Measurements from ENCODE around the gene SRCAP.

SRCAP gene

DNA sequence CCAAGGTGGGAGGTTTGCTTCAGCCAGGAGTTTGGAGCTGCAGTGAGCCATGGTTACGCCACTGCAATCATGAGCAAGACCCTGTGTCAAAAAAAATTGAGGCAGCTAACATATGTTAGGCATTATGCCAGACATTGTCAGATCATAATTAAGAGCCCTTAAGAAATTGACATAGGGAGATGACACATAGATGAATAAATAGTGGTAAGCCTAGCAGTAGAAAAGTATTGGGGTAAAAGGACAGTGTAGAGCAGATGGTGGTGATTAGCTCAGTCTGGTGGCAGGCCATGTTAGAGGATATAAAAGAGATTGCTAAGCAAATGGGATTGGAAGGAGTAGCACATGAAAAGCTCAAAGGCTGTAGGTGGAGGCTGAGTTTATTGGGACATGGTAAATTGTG lies 22.6 kb downstream of the SRCAP start:
- no peaks in the 10 kb centered on the region for H3K9me3 ChIP-seq (ENCODE audit: control extremely low read depth in 1 of 5, control insufficient read depth in 4 of 5, insufficient read depth in 2 of 5, low read depth in 1 of 5, low read length in 4 of 5)
- peaks cover 26 to 87% (median 73%) of the 10 kb centered on the region in 4 experiments for H3K36me3 ChIP-seq (ENCODE audit: control insufficient read depth in 4 of 4, insufficient read depth in 4 of 4, low read length in 3 of 4)
- CTCF ChIA-PET = interaction anchor here (1.1 to 2.0 kb wide), 8 partner anchors 9 to 25 kb away, joined by 3 to 6 read pairs (median 4); partner anchors contain the start of gene SRCAP
- POLR2A ChIA-PET = no interaction called here
- H3K4me1 ChIP-seq (ENCODE audit: control extremely low read depth in 1 of 4, control insufficient read depth in 4 of 4, insufficient read depth in 4 of 4, low read length in 3 of 4) = peaks cover 0 to 4% (median 3%) of the 10 kb centered on the region in 4 experiments
- no peak for DNase-seq
- no peak overlapping the region for H3K4me3 ChIP-seq (ENCODE audit: control insufficient read depth in 1 of 7, extremely low read depth in 1 of 7, insufficient read depth in 4 of 7, low read depth in 2 of 7, low read length in 6 of 7)
- no peaks in the 10 kb centered on the region for H3K27me3 ChIP-seq (replicated peaks in 2 of 5; ENCODE audit: control insufficient read depth in 4 of 5, insufficient read depth in 5 of 5, low read length in 4 of 5)
- no peak overlapping the region for H3K27ac ChIP-seq (ENCODE audit: insufficient read depth in 1 of 2, low read depth in 1 of 2, low read length in 2 of 2, poor library complexity in 1 of 2, severe bottlenecking in 2 of 2)
- WGBS (ENCODE audit: insufficient coverage) = 100% methylated on average over 1 of the region's 1 CpG

DNA sequence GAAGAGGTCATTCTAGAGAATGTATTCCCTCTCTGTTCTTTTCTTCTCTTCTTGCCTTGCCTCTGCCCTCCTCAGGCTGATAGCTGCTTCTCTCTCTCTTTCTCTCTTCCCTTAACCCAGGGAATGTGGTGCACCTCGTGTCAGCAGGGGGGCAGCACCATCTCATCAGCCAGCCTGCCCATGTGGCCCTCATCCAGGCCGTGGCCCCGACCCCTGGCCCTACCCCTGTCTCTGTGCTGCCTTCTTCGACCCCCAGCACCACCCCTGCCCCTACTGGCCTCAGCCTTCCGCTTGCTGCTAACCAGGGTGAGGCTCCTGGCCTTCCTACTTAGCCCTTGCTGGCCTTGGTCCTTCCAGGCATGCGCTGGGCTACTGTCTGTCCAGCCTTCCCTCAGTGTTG lies 23.5 kb downstream of the SRCAP start:
- ChIA-PET CTCF (interaction anchor here (0.8 to 2.1 kb wide), 10 partner anchors 8 to 219 kb away, joined by 3 to 7 read pairs (median 4); partner anchors contain the start of gene SRCAP), POLR2A (interaction anchor here (2.1 kb wide), 1 partner anchor 11 kb away, joined by 5 read pairs; no protein-coding TSS in a partner anchor)
- H3K27me3 ChIP-seq (replicated peaks in 2 of 5; ENCODE audit: control insufficient read depth in 4 of 5, insufficient read depth in 5 of 5, low read length in 4 of 5) = no peaks in the 10 kb centered on the region
- H3K4me1 ChIP-seq (ENCODE audit: control extremely low read depth in 1 of 4, control insufficient read depth in 4 of 4, insufficient read depth in 4 of 4, low read length in 3 of 4) = peaks cover 0 to 4% (median 3%) of the 10 kb centered on the region in 4 experiments
- H3K27ac ChIP-seq (ENCODE audit: insufficient read depth in 1 of 2, low read depth in 1 of 2, low read length in 2 of 2, poor library complexity in 1 of 2, severe bottlenecking in 2 of 2) = no peak overlapping the region
- peaks cover 27 to 79% (median 68%) of the 10 kb centered on the region in 4 experiments for H3K36me3 ChIP-seq (ENCODE audit: control insufficient read depth in 4 of 4, insufficient read depth in 4 of 4, low read length in 3 of 4)
- no peak overlapping the region for H3K4me3 ChIP-seq (ENCODE audit: control insufficient read depth in 1 of 7, extremely low read depth in 1 of 7, insufficient read depth in 4 of 7, low read depth in 2 of 7, low read length in 6 of 7)
- H3K9me3 ChIP-seq (ENCODE audit: control extremely low read depth in 1 of 5, control insufficient read depth in 4 of 5, insufficient read depth in 2 of 5, low read depth in 1 of 5, low read length in 4 of 5) = no peaks in the 10 kb centered on the region
- 77% methylated on average over 5 of the region's 6 CpGs for WGBS (ENCODE audit: insufficient coverage)
- peak in 2 of 3 donors; percentile 26 to 37 for DNase-seq

DNA sequence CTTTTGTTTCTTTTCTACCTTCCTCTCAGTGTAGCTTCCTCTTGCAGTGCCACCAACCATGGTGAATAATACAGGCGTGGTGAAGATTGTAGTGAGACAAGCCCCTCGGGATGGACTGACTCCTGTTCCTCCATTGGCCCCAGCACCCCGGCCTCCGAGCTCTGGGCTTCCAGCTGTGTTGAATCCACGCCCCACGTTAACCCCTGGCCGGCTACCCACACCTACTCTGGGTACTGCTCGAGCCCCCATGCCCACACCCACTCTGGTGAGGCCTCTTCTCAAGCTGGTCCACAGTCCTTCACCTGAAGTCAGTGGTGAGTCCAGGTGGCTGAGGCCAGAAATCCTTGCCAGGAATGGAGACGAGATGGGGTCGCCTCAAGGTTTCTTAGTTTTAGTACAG lies 23.9 kb downstream of the SRCAP start:
- H3K27ac ChIP-seq (ENCODE audit: insufficient read depth in 1 of 2, low read depth in 1 of 2, low read length in 2 of 2, poor library complexity in 1 of 2, severe bottlenecking in 2 of 2) = peak overlapping the region in 1 of 2 experiments; percentile 19
- DNase-seq = no peak
- H3K36me3 ChIP-seq (ENCODE audit: control insufficient read depth in 4 of 4, insufficient read depth in 4 of 4, low read length in 3 of 4) = peaks cover 26 to 82% (median 66%) of the 10 kb centered on the region in 4 experiments
- ChIA-PET CTCF (interaction anchor here (0.8 to 2.1 kb wide), 6 partner anchors 11 to 219 kb away, joined by 3 to 7 read pairs (median 3); partner anchors contain the start of gene SRCAP), POLR2A (interaction anchor here (2.1 kb wide), 1 partner anchor 11 kb away, joined by 5 read pairs; no protein-coding TSS in a partner anchor)
- no peaks in the 10 kb centered on the region for H3K27me3 ChIP-seq (replicated peaks in 2 of 5; ENCODE audit: control insufficient read depth in 4 of 5, insufficient read depth in 5 of 5, low read length in 4 of 5)
- H3K4me3 ChIP-seq (ENCODE audit: control insufficient read depth in 1 of 7, extremely low read depth in 1 of 7, insufficient read depth in 4 of 7, low read depth in 2 of 7, low read length in 6 of 7) = no peak overlapping the region
- H3K9me3 ChIP-seq (ENCODE audit: control extremely low read depth in 1 of 5, control insufficient read depth in 4 of 5, insufficient read depth in 2 of 5, low read depth in 1 of 5, low read length in 4 of 5) = no peaks in the 10 kb centered on the region
- peaks cover 0 to 4% (median 3%) of the 10 kb centered on the region in 4 experiments for H3K4me1 ChIP-seq (ENCODE audit: control extremely low read depth in 1 of 4, control insufficient read depth in 4 of 4, insufficient read depth in 4 of 4, low read length in 3 of 4)
- WGBS (ENCODE audit: insufficient coverage) = 99% methylated on average over 10 of the region's 10 CpGs

DNA sequence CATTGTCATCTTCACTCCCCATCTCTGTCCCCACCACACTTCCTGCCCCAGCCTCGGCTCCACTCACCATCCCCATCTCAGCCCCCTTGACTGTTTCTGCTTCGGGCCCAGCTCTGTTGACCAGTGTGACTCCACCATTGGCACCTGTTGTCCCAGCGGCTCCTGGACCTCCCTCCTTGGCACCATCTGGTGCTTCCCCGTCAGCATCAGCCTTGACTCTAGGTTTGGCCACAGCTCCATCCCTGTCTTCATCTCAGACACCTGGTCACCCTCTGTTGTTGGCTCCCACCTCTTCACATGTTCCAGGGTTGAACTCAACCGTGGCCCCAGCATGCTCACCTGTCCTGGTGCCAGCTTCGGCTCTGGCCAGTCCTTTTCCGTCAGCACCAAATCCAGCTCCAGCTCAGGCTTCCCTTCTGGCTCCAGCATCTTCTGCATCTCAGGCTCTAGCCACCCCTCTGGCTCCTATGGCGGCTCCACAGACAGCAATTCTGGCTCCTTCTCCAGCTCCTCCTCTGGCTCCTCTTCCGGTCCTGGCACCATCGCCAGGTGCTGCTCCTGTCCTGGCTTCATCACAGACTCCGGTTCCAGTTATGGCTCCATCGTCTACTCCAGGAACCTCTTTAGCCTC lies 24.9 kb downstream of the SRCAP start:
- 94% methylated on average over 12 of the region's 12 CpGs for WGBS (ENCODE audit: insufficient coverage)
- CTCF ChIA-PET = interaction anchor here (1.0 to 2.1 kb wide), 7 partner anchors 12 to 218 kb away, joined by 3 to 7 read pairs (median 3); no protein-coding TSS in a partner anchor

DNA sequence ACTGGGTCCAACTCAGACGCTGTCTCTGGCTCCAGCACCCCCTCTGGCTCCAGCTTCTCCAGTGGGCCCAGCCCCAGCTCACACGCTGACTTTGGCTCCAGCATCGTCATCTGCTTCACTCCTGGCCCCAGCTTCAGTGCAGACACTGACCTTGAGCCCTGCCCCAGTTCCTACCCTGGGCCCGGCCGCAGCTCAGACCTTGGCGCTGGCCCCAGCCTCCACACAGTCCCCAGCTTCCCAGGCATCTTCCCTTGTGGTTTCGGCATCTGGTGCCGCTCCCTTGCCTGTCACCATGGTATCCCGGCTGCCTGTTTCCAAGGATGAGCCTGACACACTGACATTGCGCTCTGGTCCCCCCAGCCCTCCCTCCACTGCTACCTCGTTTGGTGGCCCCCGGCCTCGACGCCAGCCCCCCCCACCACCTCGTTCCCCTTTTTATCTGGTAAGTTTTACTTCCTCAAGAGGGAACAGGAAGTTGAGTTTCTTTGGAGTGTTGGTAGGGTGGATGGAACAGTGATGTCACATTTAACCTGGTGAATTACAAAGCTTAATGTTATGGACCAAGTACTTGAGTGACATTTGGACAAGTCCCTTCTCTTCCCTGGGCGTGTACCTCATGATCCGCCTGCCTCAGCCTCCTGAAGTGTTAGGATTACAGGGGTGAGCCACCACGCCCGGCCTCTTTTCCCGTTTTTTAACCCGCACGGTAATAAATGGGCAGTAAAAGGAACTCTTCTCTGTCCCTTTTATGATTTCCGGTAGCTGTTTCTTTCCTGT lies 25.9 kb downstream of the SRCAP start:
- CTCF ChIA-PET = interaction anchor here (1.0 to 2.1 kb wide), 5 partner anchors 12 to 217 kb away, joined by 3 to 7 read pairs (median 3); no protein-coding TSS in a partner anchor
- peak; percentile 17 to 42 (median 40) for DNase-seq
- WGBS (ENCODE audit: insufficient coverage) = 91% methylated on average over 10 of the region's 23 CpGs
- peaks cover 0 to 8% (median 4%) of the 10 kb centered on the region in 4 experiments for H3K4me1 ChIP-seq (ENCODE audit: control extremely low read depth in 1 of 4, control insufficient read depth in 4 of 4, insufficient read depth in 4 of 4, low read length in 3 of 4)
- H3K9me3 ChIP-seq (ENCODE audit: control extremely low read depth in 1 of 5, control insufficient read depth in 4 of 5, insufficient read depth in 2 of 5, low read depth in 1 of 5, low read length in 4 of 5) = no peaks in the 10 kb centered on the region
- peaks cover 27 to 88% (median 65%) of the 10 kb centered on the region in 4 experiments for H3K36me3 ChIP-seq (ENCODE audit: control insufficient read depth in 4 of 4, insufficient read depth in 4 of 4, low read length in 3 of 4)
- H3K27ac ChIP-seq (ENCODE audit: insufficient read depth in 1 of 2, low read depth in 1 of 2, low read length in 2 of 2, poor library complexity in 1 of 2, severe bottlenecking in 2 of 2) = peak overlapping the region in 1 of 2 experiments; percentile 55
- POLR2A ChIA-PET = interaction anchor here (0.7 kb wide), 1 partner anchor 36 kb away, joined by 3 read pairs; no protein-coding TSS in a partner anchor
- no peaks in the 10 kb centered on the region for H3K27me3 ChIP-seq (replicated peaks in 2 of 5; ENCODE audit: control insufficient read depth in 4 of 5, insufficient read depth in 5 of 5, low read length in 4 of 5)
- no peak overlapping the region for H3K4me3 ChIP-seq (ENCODE audit: control insufficient read depth in 1 of 7, extremely low read depth in 1 of 7, insufficient read depth in 4 of 7, low read depth in 2 of 7, low read length in 6 of 7)

More for the DNA sequence above, 24.9 kb downstream of the SRCAP start:
- Histone ChIP-seq H3K9me3 (ENCODE audit: control extremely low read depth in 1 of 5, control insufficient read depth in 4 of 5, insufficient read depth in 2 of 5, low read depth in 1 of 5, low read length in 4 of 5) (no peaks in the 10 kb centered on the region), H3K27me3 (replicated peaks in 2 of 5; ENCODE audit: control insufficient read depth in 4 of 5, insufficient read depth in 5 of 5, low read length in 4 of 5) (no peaks in the 10 kb centered on the region), H3K27ac (ENCODE audit: insufficient read depth in 1 of 2, low read depth in 1 of 2, low read length in 2 of 2, poor library complexity in 1 of 2, severe bottlenecking in 2 of 2) (peak overlapping the region in 1 of 2 experiments; percentile 55), H3K36me3 (ENCODE audit: control insufficient read depth in 4 of 4, insufficient read depth in 4 of 4, low read length in 3 of 4) (peaks cover 26 to 85% (median 66%) of the 10 kb centered on the region in 4 experiments), H3K4me3 (ENCODE audit: control insufficient read depth in 1 of 7, extremely low read depth in 1 of 7, insufficient read depth in 4 of 7, low read depth in 2 of 7, low read length in 6 of 7) (no peak overlapping the region), H3K4me1 (ENCODE audit: control extremely low read depth in 1 of 4, control insufficient read depth in 4 of 4, insufficient read depth in 4 of 4, low read length in 3 of 4) (peaks cover 0 to 5% (median 4%) of the 10 kb centered on the region in 4 experiments)
- no peak for DNase-seq
- POLR2A ChIA-PET = interaction anchor here (0.6 to 2.1 kb wide), 2 partner anchors 12 to 329 kb away, joined by 3 to 5 read pairs; partner anchors contain the start of gene ZNF48

DNA sequence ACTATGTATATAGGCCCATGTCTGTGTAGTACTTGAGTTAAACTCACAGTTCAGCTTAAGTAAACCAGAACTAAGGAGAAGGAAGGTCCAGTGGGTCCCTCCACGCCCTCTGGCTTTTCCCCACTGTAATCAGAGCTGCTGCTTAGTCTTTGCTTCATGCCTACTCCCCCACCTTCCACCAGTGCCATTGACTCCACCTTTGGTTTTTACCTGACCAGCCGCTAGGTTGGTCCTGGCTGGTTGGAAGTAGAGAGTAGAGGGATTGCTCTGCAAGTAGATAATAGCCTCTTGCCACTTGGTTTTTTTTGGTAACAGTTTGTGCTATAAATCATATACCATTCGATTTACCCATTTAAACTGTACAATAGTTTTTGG lies 26.4 kb downstream of the SRCAP start:
- Histone ChIP-seq H3K27me3 (replicated peaks in 2 of 5; ENCODE audit: control insufficient read depth in 4 of 5, insufficient read depth in 5 of 5, low read length in 4 of 5) (no peaks in the 10 kb centered on the region), H3K36me3 (ENCODE audit: control insufficient read depth in 4 of 4, insufficient read depth in 4 of 4, low read length in 3 of 4) (peaks cover 26 to 87% (median 64%) of the 10 kb centered on the region in 4 experiments), H3K4me1 (ENCODE audit: control extremely low read depth in 1 of 4, control insufficient read depth in 4 of 4, insufficient read depth in 4 of 4, low read length in 3 of 4) (peaks cover 0 to 8% (median 4%) of the 10 kb centered on the region in 4 experiments), H3K27ac (ENCODE audit: insufficient read depth in 1 of 2, low read depth in 1 of 2, low read length in 2 of 2, poor library complexity in 1 of 2, severe bottlenecking in 2 of 2) (peak overlapping the region in 1 of 2 experiments; percentile 55), H3K9me3 (ENCODE audit: control extremely low read depth in 1 of 5, control insufficient read depth in 4 of 5, insufficient read depth in 2 of 5, low read depth in 1 of 5, low read length in 4 of 5) (no peaks in the 10 kb centered on the region), H3K4me3 (ENCODE audit: control insufficient read depth in 1 of 7, extremely low read depth in 1 of 7, insufficient read depth in 4 of 7, low read depth in 2 of 7, low read length in 6 of 7) (no peak overlapping the region)
- WGBS (ENCODE audit: insufficient coverage) = no CpG with 5 or more reads among the region's 3 CpGs
- CTCF ChIA-PET = no interaction called here
- no peak for DNase-seq
- POLR2A ChIA-PET = interaction anchor here (0.7 kb wide), 1 partner anchor 35 kb away, joined by 3 read pairs; no protein-coding TSS in a partner anchor
